ENCODE results near the gene EXOC7.

DNA sequence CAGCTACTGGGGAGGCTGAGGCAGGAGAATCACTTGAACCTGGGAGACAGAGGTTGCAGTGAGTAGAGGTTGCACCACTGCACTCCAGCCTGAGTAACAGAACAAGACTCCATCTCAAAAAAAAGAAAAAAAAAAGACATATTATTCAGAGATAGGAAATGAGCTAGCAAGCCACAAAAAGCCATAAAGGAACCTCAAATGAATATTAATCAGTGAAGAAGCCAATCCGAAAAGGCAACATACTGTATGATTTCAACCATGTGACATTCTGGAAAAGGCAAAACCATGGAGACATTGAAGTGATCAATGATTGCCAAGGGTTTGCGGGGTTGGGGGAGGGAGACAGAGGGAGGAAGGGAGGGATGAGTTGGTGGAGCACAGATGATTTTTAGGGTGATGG lies 8.4 kb upstream of the EXOC7 start:
- TF ChIP-seq CTCF (IDR thresholded peaks at IDR 0.05) = no peak
- TF ChIP-seq POLR2AphosphoS5 (IDR thresholded peaks at IDR 0.05) = no peak
- TF ChIP-seq POLR2A (IDR thresholded peaks at IDR 0.05) = no peak

Measured in breast epithelium (tissue), 3 donors.